ENCODE data around the gene CLIC3. TPM values are rescaled to one million over a fixed set of nuclear protein-coding genes. Genes with fewer than 3 reads are reported as not detected.

CLIC3 gene
- total RNA-seq, 1 donor from 2014 or later = 38.6 TPM

DNA sequence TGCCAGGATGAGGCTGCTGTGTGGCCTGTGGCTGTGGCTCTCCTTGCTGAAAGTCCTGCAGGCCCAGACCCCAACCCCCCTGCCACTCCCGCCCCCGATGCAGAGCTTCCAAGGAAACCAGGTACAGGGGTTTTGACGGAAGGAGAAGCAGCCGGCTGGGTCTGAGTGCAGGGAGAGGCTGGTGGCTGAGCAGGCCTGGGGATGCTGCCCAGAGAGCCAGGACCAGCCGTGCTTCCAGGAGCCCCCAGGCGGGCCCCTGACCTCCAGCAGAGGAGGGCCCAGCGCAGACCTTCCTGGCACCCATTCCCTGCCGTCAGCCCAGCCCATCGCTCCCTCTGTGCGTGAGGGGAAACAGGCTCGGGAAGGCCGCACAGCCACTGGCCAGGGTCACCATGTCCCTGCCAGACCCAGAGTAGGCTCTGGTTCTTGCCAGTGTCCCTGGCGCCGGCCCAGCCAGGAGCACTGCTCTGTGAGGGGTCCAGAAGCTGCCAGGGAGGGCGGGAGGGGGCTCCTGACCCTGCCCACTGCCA is 44.0 kb downstream of the CLIC3 start:
- no peaks in the 10 kb centered on the region for H3K36me3 Mint-ChIP-seq
- no peak overlapping the region for H3K4me3 Mint-ChIP-seq
- H3K4me1 Mint-ChIP-seq (ENCODE audit: unreplicated experiment) = no peaks in the 10 kb centered on the region
- H3K27ac Mint-ChIP-seq = no peak overlapping the region
- DNase-seq (ENCODE audit: extremely low spot score, unreplicated experiment) = no peak
- TF ChIP-seq, protein P1, sequence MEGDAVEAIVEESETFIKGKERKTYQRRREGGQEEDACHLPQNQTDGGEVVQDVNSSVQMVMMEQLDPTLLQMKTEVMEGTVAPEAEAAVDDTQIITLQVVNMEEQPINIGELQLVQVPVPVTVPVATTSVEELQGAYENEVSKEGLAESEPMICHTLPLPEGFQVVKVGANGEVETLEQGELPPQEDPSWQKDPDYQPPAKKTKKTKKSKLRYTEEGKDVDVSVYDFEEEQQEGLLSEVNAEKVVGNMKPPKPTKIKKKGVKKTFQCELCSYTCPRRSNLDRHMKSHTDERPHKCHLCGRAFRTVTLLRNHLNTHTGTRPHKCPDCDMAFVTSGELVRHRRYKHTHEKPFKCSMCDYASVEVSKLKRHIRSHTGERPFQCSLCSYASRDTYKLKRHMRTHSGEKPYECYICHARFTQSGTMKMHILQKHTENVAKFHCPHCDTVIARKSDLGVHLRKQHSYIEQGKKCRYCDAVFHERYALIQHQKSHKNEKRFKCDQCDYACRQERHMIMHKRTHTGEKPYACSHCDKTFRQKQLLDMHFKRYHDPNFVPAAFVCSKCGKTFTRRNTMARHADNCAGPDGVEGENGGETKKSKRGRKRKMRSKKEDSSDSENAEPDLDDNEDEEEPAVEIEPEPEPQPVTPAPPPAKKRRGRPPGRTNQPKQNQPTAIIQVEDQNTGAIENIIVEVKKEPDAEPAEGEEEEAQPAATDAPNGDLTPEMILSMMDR (conservative IDR thresholded peaks at IDR 0.05) = no peak
- no peaks in the 10 kb centered on the region for H3K9me3 Mint-ChIP-seq
- no peaks in the 10 kb centered on the region for H3K27me3 Mint-ChIP-seq

DNA sequence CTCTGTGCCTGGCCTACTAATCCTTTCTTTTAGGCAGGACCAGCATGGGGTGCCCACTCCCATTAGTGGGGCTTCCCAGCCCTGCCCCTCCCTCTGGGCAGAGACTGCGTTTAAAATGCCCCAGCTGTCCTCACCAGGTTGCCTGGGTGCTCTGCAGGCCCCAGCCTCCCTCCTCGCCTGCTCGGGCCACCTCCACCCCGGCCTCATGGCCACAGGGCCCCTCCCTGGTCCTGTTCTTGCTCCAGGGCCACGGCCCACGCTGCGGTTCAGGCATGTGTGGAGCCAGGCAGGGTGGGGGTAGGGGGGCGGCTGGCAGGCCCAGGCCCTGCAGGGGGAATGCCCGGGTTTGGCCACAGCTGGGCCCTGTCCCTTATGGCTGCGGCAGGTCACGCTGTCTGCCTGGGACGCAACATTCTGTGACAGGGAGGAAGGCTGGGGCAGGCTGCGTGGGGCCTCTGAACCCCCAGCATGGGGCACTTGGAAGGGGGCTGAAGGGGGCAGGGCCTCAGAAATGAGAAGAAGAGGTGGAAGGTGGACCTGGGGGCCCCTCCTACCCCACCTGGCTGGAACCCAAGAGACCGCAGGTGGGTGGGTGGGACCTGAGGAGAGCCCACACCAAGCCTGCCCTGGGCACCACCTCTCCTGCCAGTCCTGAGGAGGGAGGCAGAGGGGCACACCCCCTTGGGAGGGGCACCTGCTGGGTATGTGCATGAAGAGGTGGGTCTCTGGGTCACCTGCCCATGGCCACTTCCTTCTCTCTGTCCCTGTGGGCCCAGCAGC is 44.6 kb downstream of the CLIC3 start, which contains the start of gene LCN12:
TSS of gene LCN12 (plus strand) at position 733 of the 780 bp plus-strand sequence. CDS start 55 bp downstream, outside the sequence.
- Mint-ChIP-seq H3K36me3 (no peaks in the 10 kb centered on the region), H3K27me3 (no peaks in the 10 kb centered on the region), H3K9me3 (no peaks in the 10 kb centered on the region), H3K27ac (no peak within 1 kb of the TSS), H3K4me3 (no peak within 1 kb of the TSS), H3K4me1 (ENCODE audit: unreplicated experiment) (no peaks in the 10 kb centered on the region)
- TF ChIP-seq, protein P1 (conservative IDR thresholded peaks at IDR 0.05) = no peak
- DNase-seq (ENCODE audit: extremely low spot score, unreplicated experiment) = no peak

DNA sequence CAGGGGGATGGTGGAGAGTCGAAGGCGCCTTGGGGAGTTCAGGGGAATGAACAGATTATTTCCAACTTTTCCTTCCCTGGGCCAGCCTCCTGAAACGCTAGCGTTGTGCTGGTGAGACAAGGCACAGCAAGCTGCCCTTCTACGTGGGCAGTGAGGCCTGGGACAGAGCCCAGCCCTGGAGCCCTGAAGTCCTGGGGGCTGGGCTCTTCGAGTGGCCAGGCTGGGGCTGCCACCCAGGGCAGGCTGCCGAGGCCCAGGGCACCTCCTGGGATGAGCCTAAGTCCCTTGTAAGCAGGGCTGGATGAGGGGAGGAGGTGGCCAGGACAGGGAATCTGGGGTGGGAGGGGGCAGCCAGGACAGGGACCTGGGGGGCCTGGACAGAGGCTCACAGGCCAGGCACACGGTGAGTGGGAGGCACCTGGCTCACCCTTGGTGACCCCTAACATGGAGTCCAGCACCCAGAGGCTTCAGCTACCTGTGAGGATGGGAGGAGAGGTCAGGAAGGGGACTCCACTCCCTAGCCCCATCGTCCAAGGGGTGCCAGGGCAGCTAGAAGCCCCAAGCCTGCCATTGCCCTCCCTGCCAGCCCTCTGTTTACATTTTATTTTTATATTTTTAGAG is 45.6 kb downstream of the CLIC3 start:
- Mint-ChIP-seq H3K36me3 (no peaks in the 10 kb centered on the region), H3K4me3 (peak overlapping the region; percentile 83), H3K9me3 (no peaks in the 10 kb centered on the region), H3K27me3 (no peaks in the 10 kb centered on the region), H3K4me1 (ENCODE audit: unreplicated experiment) (no peaks in the 10 kb centered on the region), H3K27ac (peak overlapping the region; percentile 90)
- TF ChIP-seq, protein P1 (conservative IDR thresholded peaks at IDR 0.05) = no peak
- DNase-seq (ENCODE audit: extremely low spot score, unreplicated experiment) = no peak

DNA sequence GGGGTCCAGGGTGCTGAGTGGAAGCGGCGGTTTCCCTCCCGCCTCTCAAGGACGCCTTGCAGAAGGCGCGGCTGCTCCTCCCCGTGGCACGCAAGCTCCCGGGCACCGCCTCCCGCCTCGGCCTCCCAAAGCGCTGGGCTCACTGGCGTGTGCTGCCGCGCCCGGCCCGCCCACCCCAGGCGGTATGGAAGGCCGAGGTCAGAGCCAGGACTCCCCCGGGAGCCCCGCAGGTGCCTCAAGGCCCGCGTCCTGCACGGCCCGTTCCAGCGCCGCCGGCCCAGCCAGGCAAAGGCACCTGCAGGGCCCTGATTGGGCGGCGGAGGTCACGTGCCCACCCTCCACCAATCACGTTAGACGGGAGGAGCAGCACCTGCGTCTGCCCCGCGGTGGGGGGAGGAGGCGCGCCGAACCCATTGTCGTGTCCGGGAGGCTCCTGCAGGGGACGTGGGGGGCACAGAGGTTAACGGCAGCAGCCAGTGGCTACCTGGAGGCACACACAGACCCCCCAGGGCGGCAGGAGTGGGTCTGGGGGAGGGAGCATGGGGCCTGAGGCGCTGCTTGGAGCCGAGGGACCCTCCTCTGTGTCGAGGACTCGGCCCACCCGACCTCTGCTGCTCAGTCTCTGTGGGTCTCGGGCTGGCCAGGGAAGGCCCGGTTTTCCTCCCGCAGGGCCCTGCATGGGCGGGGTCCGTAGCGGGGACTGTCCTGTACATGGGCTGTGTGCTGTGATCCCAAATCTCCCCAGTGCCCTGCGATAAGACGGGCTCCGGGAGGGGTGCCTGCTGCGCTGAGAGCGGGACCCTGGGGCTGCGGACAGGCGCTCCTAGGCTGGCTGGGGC is 46.3 kb downstream of the CLIC3 start:
- DNase-seq (ENCODE audit: extremely low spot score, unreplicated experiment) = peak; percentile 95
- H3K27me3 Mint-ChIP-seq = no peaks in the 10 kb centered on the region
- TF ChIP-seq, protein P1 (conservative IDR thresholded peaks at IDR 0.05) = peak; percentile 30
- H3K4me3 Mint-ChIP-seq = peak overlapping the region; percentile 85
- no peaks in the 10 kb centered on the region for H3K4me1 Mint-ChIP-seq (ENCODE audit: unreplicated experiment)
- H3K36me3 Mint-ChIP-seq = no peaks in the 10 kb centered on the region
- H3K27ac Mint-ChIP-seq = peak overlapping the region; percentile 90
- H3K9me3 Mint-ChIP-seq = no peaks in the 10 kb centered on the region

DNA sequence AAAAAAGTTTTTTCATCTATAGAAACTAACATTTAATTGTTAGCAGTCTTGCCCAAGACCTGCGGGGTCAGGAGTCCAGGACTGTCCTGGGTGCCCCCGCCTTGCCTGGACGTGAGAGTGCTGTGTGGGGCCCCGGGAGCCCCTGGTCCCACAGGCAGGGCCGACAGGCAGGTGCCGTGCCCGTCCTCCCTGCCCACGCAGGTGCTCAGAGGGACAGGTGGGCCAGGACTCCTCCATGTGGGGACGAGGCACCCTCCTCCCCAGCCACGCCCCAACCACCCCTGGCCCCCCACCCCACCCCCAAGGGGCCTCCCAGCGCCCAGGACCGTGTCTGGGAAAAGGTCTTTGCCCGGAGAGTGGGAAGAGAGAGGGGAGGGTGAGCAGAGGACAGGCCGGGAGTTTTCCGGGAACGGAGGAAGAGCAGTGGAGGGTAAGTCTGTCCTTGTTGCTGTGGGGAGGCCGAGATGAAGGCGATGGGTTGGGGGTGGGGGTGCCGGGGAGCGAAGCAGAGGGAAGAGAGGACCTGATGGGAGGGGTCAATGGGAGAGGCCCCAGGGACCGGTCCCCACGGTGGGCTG is 47.0 kb downstream of the CLIC3 start:
- Mint-ChIP-seq H3K27me3 (no peaks in the 10 kb centered on the region), H3K4me3 (peak overlapping the region; percentile 85), H3K9me3 (no peaks in the 10 kb centered on the region), H3K36me3 (no peaks in the 10 kb centered on the region), H3K27ac (peak overlapping the region; percentile 94), H3K4me1 (ENCODE audit: unreplicated experiment) (peaks cover 4% of the 10 kb centered on the region)
- TF ChIP-seq, protein P1 (conservative IDR thresholded peaks at IDR 0.05) = no peak
- no peak for DNase-seq (ENCODE audit: extremely low spot score, unreplicated experiment)

Measured in type B pancreatic cell (in vitro differentiated cells).